SK-N-MC (cell line): ENCODE data around the gene SNX3.

Experiments
- EZH2 ChIP-seq: fragments of 200-600 bp; sonication (generic); IDR thresholded peaks from one replicate; pipeline ENCODE4 v1.6.1; 2017; ENCODE audit warnings: antibody characterized with exemption
- FOXP2 ChIP-seq: optimal IDR thresholded peaks from 2 replicates; pipeline ENCODE3; 2011; ENCODE audit warnings: mild to moderate bottlenecking, moderate library complexity; ENCODE audit not compliant: insufficient read depth; ENCODE audit errors: extremely low read length, control extremely low read depth

DNA sequence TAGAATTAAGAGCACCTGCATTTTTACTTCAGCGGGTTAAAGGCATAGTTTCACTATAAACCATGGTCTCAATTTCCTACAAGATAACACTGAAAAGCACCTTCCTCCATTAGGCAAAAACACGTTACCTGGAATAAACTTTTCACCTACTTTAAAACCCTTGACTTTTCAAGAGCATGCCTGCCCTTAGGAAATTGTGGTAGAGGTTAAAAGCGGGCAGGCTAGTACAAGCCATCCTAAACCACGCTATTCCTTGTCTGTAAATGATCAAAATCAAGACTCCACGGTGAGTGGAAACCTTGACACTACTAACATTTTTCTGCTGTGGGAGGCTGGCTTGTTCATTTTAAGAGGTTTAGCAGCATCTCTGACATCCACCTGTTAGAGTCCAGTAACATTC is 51.1 kb downstream of the SNX3 start:
- TF ChIP-seq FOXP2 (no peak), EZH2 (no peak)
